Heart right ventricle (tissue), 16 donors: ENCODE measurements around the gene DERL2. TPM values are rescaled to one million over a fixed set of nuclear protein-coding genes. Genes with fewer than 3 reads are reported as not detected.

Experiments
- ATAC-seq, 8 donors: fragments of 200-7000 bp; cut with Tn5 transposase; one replicate each; pipeline ENCODE4 v1.9.1; 2020; ENCODE audit warnings: mild to moderate bottlenecking in 8 of 8, moderate library complexity in 8 of 8, moderate number of reproducible peaks in 1 of 8
- DNase-seq, 2 donors: peaks; one replicate each; pipeline ENCODE4 v3.0.0-alpha.2; 2020
- H3K27ac ChIP-seq, 10 donors: fragments of 200-600 bp; sonication (generic) in 2 of 10; one replicate each; pipeline versions ENCODE4 v1.5.0 to v1.8.0; 2020 to 2022; ENCODE audit warnings: mild to moderate bottlenecking in 3 of 10
- H3K27me3 ChIP-seq, 7 donors: fragments of 200-600 bp; one replicate each; pipeline ENCODE4 v1.8.0; 2021 to 2022; ENCODE audit warnings: mild to moderate bottlenecking in 2 of 7
- H3K36me3 ChIP-seq, 9 donors: fragments of 200-600 bp; sonication (generic) in 1 of 9; one replicate each; pipeline versions ENCODE4 v1.5.0 to v1.8.0; 2020 to 2022; ENCODE audit warnings: mild to moderate bottlenecking in 2 of 9
- H3K4me1 ChIP-seq, 9 donors: fragments of 200-600 bp; sonication (generic) in 1 of 9; one replicate each; pipeline versions ENCODE4 v1.5.0 to v1.8.0; 2020 to 2022; ENCODE audit warnings: mild to moderate bottlenecking in 4 of 9
- H3K4me3 ChIP-seq, 10 donors: fragments of 200-600 bp; sonication (generic) in 2 of 10; one replicate each; pipeline versions ENCODE4 v1.5.0 to v1.8.0; 2020 to 2022; ENCODE audit warnings: mild to moderate bottlenecking in 7 of 10, moderate library complexity in 2 of 10
- H3K9me3 ChIP-seq, 11 donors: fragments of 200-600 bp in 10 of 11; sonication (generic) in 2 of 11; one replicate each; pipeline versions ENCODE4 v1.5.0 to v1.8.0; 2013 to 2022; ENCODE audit warnings: mild to moderate bottlenecking in 2 of 11, control low read depth in 1 of 11, moderate library complexity in 1 of 11
- CTCF ChIP-seq, 9 donors: fragments of 200-600 bp; sonication (generic) in 2 of 9; IDR thresholded peaks; one replicate each; pipeline versions ENCODE4 v1.5.0 to v1.8.0; 2021 to 2022; ENCODE audit warnings: antibody characterized with exemption in 9 of 9, mild to moderate bottlenecking in 5 of 9, moderate library complexity in 1 of 9
- WGBS, 2 donors: extraction: QIAGEN DNeasy Blood & Tissue Kit; methylation state at CpG; one replicate each; pipeline ENCODE4 v1.1.7; 2013; ENCODE audit warnings: inconsistent platforms in 1 of 2; 5-methylcytosine and 5-hydroxymethylcytosine counted together
- intact Hi-C, 10 donors: fragments of 100-400 bp; cut with DNase I; formaldehyde crosslinking; loops; one replicate each; pipeline versions ENCODE4 v1.11.1 to v1.14.2; 2022
- polyA plus RNA-seq, 2 donors: library from polyadenylated mRNA; stranded (reverse); fragments of 200-250 nt; gene quantifications; one replicate each; pipeline ENCODE4 v1.2.3, GENCODE V29; 2013
- total RNA-seq, 10 donors: library from RNA; stranded (reverse); fragmentation: NEBNext Ultra II Directional in 3 of 10; extraction: Animal tissue kit (Norgen Biotek cat#: 25700) in 3 of 10; gene quantifications; one replicate each; pipeline versions ENCODE4 v1.2.1 to v1.2.4, GENCODE V29; 2021 to 2023
- donor health status: Arrhythmogenic right ventricular cardiomyopathy.
- donor health status: ischemic (EF 13 %, LVEDD 7.1; RV severe dilation, severe dysfunction).
- donor health status: healthy with polysubstance abuse.
- donor health status: DM: no; HTN: yes; CAD: no.
- donor health status: DM: no; HTN: no; CAD: no.
- donor health status: ischemic (EF 25% LVEDD 6.9; RV normal size, moderate dysfunction).
- donor health status: ischemic (EF 25% LVEDD 5.7; RV mildly dilated, moderate dysfunction).
- donor health status: healthy.
- donor health status: DM: yes; HTN: yes; CAD: no.
- donor health status: Ischemic cardiomyopathy.
- donor health status: ischemic (EF 35%, LVEDD 5.7; RV mildly dilated, moderate dysfunction).
- donor health status: nonischemic (EF 11% LVEDD 7.7; RV severe dilation, severe dysfunction).
- donor health status: DM: yes; HTN: yes; CAD: no.
- donor health status: PGD.
- donor health status: ischemic (EF 29% LVEDD 5.4; RV normal size, mild dysfunction).
- donor health status: nonischemic (EF 23%, LVEDD 6.1; RV moderate dilation, normal function).

Gene DERL2
- total and polyA plus RNA-seq, 12 donors = 18.4 to 57.2 (median 27.7) TPM

GRCh38 chr17:5492970-5493369 is 7.0 kb upstream of the DERL2 start:
- Histone ChIP-seq H3K4me1 (peaks cover 0 to 10% (median 1%) of the 10 kb centered on the region in 9 donors), H3K36me3 (peaks cover 0 to 31% (median 18%) of the 10 kb centered on the region in 9 donors), H3K9me3 (peaks cover 0 to 14% (median 0%) of the 10 kb centered on the region in 11 donors), H3K27ac (no peak overlapping the region), H3K4me3 (no peak overlapping the region), H3K27me3 (no peaks in the 10 kb centered on the region)
- ATAC-seq (no peak), DNase-seq (no peak)
- TF ChIP-seq CTCF (IDR thresholded peaks at IDR 0.05) = no peak
- intact Hi-C loops = no loop called here
- WGBS, 2 donors = 98 to 99% methylated on average over 2 of the region's 2 CpGs

DNA sequence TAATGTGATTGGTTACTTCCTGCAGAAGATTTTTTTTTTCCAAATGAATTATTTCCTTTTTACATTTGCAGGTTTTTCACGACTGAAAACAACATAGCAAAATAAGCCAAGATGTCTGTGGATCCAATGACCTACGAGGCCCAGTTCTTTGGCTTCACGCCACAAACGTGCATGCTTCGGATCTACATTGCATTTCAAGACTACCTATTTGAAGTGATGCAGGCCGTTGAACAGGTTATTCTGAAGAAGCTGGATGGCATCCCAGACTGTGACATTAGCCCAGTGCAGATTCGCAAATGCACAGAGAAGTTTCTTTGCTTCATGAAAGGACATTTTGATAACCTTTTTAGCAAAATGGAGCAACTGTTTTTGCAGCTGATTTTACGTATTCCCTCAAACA is 2.8 kb upstream of the DERL2 start:
- Histone ChIP-seq H3K27ac (no peak overlapping the region), H3K4me3 (no peak overlapping the region), H3K36me3 (peaks cover 0 to 45% (median 18%) of the 10 kb centered on the region in 9 donors), H3K27me3 (no peaks in the 10 kb centered on the region), H3K4me1 (peaks cover 4 to 34% (median 30%) of the 10 kb centered on the region in 9 donors), H3K9me3 (peaks cover 0 to 10% (median 0%) of the 10 kb centered on the region in 11 donors)
- intact Hi-C loops = no loop called here
- ATAC-seq = no peak
- DNase-seq = no peak
- WGBS, 2 donors = 72 to 80% methylated on average over 8 of the region's 8 CpGs
- TF ChIP-seq CTCF (IDR thresholded peaks at IDR 0.05) = no peak

DNA sequence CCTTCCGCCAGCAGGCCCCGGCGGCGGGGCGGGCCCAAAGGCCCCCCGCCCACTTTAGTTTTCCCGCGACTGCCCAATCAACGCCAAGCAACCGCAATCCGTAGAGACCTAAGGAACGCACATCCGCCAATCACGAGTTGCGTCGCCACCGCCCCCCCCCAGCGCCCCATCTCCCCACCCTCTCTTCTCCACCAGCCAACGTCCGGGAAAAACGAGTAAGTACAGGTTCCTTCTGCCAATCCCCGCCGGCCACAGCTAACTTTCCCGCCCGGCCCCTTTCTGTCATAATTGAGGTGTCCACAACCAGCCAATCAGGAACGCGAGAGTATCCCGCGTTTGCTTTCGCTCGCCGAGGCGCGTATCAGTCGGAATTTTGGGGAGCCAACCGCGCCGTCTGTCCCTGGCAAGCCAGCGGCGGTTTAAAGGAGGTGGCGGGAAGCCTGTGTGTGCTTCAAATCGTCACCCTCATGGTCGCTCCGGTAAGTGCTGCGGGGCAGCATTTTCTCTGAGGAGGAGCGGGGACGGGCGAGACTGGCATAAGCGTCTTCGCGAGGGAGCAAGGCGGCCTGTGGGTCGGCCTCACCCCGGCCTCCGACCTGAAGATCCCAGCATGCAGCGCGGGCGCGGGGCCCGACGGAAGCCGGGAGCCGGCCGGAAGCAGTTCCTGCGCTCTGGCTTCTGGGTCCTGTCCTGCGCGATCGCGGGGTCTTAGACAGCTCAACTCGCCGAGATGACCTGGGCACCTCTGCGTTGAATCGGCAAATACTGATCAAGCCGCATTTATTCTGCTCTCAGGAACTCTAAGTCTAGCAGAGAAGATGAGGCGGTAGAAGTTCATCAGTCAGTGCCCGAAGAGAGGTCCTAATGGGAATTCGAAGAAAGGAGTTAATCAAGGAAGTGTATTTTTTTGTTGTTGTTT is 487 bp upstream of the DERL2 start, which contains the start of gene MIS12:
MIS12 (plus strand) TSS at position 361 of the 919 bp plus-strand sequence. CDS start 2,297 bp downstream, outside the sequence.
- intact Hi-C loops = loop anchor here in 1 of 10 donors (2.0 kb wide), 1 partner anchor 68 kb away; the partner anchor contains the start of gene NUP88
- Histone ChIP-seq H3K4me1 (peaks cover 4 to 42% (median 31%) of the 10 kb centered on the region in 9 donors), H3K9me3 (no peaks in the 10 kb centered on the region), H3K36me3 (peaks cover 0 to 67% (median 23%) of the 10 kb centered on the region in 9 donors), H3K27me3 (no peaks in the 10 kb centered on the region), H3K27ac (peak within 1 kb of the TSS; percentile 97 to 100 (median 100)), H3K4me3 (peak within 1 kb of the TSS; percentile 65 to 96 (median 87))
- ATAC-seq = peak; percentile 95 to 99 (median 97)
- 0 to 1% methylated on average over 75 to 77 of the region's 77 CpGs for WGBS, 2 donors
- peak; percentile 93 to 99 for DNase-seq
- TF ChIP-seq CTCF (IDR thresholded peaks at IDR 0.05) = no peak

DNA sequence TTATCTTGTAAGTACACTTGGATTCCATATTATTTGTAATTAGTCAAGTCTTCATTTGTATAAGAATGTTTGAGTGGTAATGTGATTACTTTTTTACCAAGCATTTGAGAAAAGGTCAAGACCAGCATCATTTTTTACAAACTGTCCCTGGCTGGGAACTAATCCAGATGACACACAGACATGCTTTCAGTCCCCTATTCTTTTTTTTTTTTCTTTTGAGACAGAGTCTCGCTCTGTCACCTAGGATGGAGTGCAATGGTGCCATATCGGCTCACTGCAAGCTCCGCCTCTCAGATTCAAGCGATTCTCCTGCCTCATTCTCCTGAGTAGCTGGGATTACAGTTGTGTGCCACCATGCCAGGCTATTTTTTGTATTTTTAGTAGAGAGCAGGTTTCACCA is 4.5 kb downstream of the DERL2 start:
- H3K27ac ChIP-seq = no peak overlapping the region
- no peak for TF ChIP-seq CTCF (IDR thresholded peaks at IDR 0.05)
- 93 to 94% methylated on average over 4 of the region's 4 CpGs for WGBS, 2 donors
- no peak for ATAC-seq
- peaks cover 0 to 27% (median 14%) of the 10 kb centered on the region in 9 donors for H3K4me1 ChIP-seq
- no peak overlapping the region for H3K4me3 ChIP-seq
- intact Hi-C loops = no loop called here
- no peaks in the 10 kb centered on the region for H3K27me3 ChIP-seq
- peaks cover 4 to 84% (median 47%) of the 10 kb centered on the region in 9 donors for H3K36me3 ChIP-seq
- peaks cover 0 to 4% (median 0%) of the 10 kb centered on the region in 11 donors for H3K9me3 ChIP-seq
- no peak for DNase-seq
